GM19372 (cell line): ENCODE measurements around the gene ZNF462.
"Not testable (repeated sequence)": the region's sequence is repeated elsewhere in the genome, so short reads cannot be mapped to it uniquely, and the experiment has no call there.

Experiments used
- ATAC-seq: cut with Tn5 transposase; IDR thresholded peaks from one replicate; pipeline ENCODE4 v1.9.1; 2021; ENCODE audit warnings: mild to moderate bottlenecking, low read depth, moderate library complexity; ENCODE audit not compliant: unreplicated experiment

The ZNF462 gene

DNA sequence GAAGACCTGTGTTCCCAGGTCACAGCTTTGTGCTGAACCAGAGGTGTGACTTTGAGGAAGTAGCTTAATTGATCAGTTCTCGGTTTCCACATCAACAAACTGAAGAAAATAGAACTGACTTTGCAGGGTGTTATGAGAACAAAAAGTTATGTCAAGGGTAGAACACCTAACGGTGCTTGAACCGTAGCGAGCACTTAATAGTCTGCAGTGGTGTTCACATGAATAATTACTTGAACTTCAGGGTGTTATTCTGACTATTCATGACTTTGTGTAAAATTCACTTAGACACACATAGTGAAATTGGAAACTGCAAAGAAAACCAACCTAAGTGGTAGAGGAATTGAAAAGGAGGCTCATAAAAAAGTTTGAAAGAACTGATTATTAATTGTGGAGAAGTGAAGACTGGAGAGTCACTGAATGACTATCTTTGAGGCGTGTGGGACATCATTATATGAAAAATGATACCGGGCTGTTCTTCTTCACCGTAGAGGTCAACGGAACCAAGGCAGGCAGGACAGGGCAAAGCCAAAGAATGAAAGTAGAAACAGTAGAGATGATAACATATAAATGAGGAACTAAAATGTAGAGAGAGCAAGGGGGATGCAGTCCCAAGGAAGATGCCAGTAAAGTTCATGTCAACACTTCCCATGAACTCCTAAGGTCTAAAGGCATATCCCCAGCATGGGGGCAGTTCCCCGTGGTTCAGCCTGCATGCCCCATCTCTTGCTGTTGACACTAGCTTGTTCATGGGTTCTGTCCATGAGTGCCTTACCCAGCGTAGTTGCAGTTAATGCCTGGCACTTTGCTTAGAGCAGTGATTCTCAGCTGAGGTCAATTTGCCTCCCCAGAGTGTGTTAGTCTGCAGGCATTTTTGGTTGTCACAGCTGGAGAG, 118.7 kb downstream of the ZNF462 start:
- peak; percentile 48 for ATAC-seq

DNA sequence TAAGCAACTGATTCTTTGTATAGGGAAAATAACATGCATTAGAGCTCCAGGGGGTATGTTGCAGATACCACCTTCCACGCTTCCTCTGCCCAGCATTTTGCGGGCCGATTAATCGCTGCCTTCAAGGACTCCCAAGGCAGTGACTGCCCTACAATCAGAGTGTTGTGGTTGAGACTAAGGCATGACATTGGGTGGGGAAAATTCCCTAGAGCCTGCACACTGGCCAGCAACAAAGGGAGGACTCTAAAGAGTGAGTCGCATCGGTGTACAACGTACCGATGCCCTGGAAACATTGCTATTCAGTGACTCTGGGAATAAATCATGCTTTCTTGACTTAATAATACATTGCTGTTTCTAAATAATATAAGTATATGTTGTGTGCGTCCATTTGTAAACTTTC, 119.7 kb downstream of the ZNF462 start:
- ATAC-seq, result no peak

DNA sequence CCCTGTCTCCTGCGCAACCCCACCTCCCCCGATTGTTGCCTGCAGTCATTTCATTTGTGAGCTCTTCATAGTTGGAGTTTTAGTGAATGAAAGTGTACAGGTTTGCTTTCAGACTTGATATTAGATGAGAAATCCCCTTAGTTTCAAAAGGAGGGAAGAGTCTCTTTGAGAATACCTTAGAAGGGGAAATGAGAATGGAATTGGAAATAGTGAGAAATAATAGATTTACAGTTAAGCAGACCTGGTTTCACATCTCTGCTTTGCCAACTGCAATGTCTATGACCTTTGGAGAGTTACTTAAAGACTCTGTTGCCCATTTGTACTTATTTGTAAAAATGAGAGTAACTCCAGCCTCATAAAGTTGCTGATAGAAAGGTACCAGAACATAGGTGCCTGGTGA, 120.4 kb downstream of the ZNF462 start:
- ATAC-seq, result no peak

DNA sequence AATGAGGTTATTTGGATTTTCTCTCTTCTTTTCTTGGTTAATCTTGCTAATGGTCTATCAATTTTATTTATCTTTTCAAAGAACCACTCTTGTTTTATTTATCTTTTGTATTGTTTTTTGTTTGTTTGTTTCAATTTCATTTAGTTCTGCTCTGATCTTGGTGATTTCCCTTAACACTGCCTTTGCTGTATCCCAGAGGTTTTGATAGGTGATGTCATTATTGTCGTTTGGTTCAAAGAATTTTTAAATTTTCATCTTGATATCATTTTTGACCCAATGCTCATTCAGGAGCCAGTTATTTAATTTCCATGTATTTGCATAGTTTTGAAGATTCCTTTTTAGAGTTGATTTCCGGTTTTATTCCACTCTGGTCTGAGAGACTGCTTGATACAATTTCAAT, 126.9 kb downstream of the ZNF462 start:
- not testable (repeated sequence) for ATAC-seq

GRCh38 chr9:106992186-106992585, 129.2 kb downstream of the ZNF462 start:
- no peak for ATAC-seq

GRCh38 chr9:106993603-106994002, 130.6 kb downstream of the ZNF462 start:
- no peak for ATAC-seq

GRCh38 chr9:106994463-106994862, 131.5 kb downstream of the ZNF462 start:
- ATAC-seq, result no peak

DNA sequence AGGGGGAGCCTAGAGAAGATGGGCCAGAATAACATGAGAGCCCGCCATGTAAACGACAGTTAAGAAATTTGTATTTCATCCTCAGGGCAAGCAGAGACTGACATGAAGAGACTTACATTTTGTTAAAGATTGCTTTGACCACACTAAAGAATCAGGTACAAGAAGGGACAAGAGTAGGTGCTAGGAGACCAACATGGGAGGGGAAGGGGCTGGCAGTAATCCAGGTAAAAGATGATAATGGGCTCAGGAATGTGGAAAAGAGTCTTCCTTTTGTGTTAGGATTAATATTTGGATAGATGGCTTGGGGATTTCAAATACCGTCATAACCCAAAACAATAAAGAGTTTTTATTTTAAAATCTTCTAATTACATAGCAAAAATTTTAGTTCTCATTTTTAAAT, 137.3 kb downstream of the ZNF462 start:
- ATAC-seq, result no peak

- no peak for ATAC-seq
Measured at GRCh38 chr9:107005201-107005600, 142.2 kb downstream of the ZNF462 start.

DNA sequence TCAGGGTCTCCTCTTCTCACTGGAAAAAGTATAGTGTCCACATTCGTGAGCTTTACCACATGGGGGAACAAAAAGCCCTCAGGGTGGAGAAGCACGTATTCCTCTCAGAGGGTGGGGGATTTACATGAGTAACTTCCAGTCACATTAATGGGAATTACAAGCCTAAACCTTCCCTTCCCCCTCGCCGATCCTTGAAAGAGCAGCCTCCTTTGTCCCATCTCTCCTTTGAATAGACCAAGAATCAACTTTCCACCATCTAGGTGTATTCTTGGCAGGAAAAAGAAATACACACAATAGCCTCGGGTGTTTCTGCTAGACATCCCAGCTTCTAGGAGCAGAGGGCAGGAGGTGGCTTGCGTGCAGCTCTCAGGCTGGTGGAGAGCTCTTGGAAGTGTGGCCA, 144.4 kb downstream of the ZNF462 start:
- ATAC-seq, result no peak

GRCh38 chr9:107008011-107008410, 145.0 kb downstream of the ZNF462 start:
- ATAC-seq, result no peak

DNA sequence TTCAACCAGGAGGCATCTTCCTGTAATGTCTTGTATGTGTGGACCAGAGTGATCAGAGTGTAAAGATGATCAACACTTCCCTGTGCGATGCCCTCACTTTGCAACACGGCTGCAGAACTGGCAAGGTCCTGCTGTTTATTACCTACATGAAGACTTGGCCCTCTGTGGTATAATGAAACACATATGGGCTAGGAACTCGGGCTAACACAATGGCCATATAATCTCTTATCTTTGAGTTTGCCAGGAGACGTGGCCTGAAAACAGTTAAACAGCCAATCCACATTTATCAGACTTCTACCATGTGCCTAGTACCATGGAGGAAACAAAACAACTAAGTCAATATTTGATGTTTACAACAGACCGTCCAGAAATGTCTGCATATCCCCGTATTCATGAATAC, 145.5 kb downstream of the ZNF462 start:
- no peak for ATAC-seq

DNA sequence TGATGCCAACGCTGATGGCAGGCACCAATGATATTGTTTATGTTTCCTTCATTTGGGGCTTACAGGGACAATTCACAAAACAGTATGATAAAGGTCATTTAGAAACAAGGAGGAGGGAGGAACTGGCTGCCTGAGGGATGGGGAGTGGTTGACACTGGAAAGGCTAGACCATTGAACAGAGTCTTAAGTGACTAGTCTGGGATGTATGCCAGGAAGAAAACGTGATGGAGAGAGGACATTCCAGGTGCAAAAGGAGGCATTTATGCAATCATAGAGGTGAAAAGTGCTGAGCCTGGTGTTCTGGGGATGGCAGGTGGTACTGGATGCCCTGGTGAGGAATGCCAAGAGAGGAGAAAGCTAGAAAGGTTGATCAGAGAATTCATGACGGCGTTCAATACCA, 153.4 kb downstream of the ZNF462 start:
- ATAC-seq, result no peak

DNA sequence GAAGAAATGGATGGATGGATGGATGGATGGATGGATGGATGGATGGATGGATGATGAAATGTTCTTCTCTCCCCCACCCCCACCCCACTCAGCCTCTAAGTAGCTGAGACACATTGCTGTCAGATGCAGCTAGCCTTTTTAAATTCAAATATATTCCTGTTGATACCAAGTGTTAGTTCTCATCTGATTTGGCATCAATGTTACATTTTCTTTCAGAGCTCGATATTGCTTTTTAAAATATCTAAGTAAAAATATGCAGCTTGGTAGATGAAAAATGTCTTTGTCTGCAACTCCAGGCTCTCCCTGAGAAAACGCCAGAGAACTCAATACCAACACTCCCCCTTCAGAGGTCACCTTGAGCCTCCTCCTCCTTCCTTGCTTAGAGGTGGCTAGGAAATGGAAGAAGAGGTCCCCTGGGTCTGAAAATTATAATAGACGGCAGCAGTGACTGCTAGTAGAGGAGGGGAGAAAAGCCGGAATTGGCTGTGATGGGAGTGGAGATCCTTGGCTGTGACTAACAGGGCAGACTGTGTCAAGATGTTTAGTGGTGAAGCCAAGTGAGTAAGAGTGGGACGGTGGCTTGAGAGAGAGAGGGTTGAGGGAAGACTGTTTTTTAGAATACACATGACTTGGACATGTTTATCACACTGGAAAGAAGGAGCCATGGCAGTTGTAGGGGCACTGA, 156.0 kb downstream of the ZNF462 start:
- no peak for ATAC-seq

GRCh38 chr9:107020040-107020530, 157.1 kb downstream of the ZNF462 start:
- no peak for ATAC-seq

GRCh38 chr9:107024193-107024592, 161.2 kb downstream of the ZNF462 start:
- ATAC-seq, result peak; percentile 82

- ATAC-seq, result no peak
Measured at GRCh38 chr9:107025260-107026035, 162.5 kb downstream of the ZNF462 start.

- no peak for ATAC-seq
Measured at GRCh38 chr9:107029146-107029545, 166.2 kb downstream of the ZNF462 start.

- ATAC-seq, result no peak
Measured at GRCh38 chr9:107033966-107034365, 171.0 kb downstream of the ZNF462 start.

- ATAC-seq, result no peak
Measured at GRCh38 chr9:107034831-107035230, 171.9 kb downstream of the ZNF462 start.

DNA sequence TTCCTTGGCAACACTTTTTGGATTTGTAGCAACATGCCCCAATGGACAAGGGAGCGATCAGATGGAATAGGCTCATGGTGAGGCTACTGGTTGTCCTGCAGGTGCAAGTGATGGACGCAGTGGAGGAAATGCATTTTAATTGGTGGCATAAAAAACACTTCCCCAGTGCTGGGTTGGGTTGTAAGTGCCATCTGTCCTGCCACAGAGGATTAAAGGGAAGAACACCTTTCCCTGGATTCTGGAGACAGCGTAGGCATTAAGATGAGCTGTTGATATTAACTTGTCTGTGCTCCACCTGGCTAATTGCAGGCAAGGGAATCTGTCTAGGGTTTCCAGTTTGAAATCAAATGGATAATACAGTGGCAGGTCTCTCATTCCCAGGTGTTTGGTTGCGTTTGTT, 173.4 kb downstream of the ZNF462 start:
- no peak for ATAC-seq
